ENCODE measurements around the gene CCNT2.
"Not testable (repeated sequence)": the region's sequence is repeated elsewhere in the genome, so short reads cannot be mapped to it uniquely, and the experiment has no call there.

CCNT2 gene

GRCh38 chr2:134975281-134976009 is 56.8 kb downstream of the CCNT2 start:
- DNase-seq (ENCODE audit: low spot score), result no peak

GRCh38 chr2:134976074-134976702 is 57.6 kb downstream of the CCNT2 start:
- DNase-seq (ENCODE audit: low spot score), result no peak

GRCh38 chr2:134977104-134977503 is 58.5 kb downstream of the CCNT2 start:
- not testable (repeated sequence) for DNase-seq (ENCODE audit: low spot score)

GRCh38 chr2:134979221-134979620 is 60.6 kb downstream of the CCNT2 start:
- DNase-seq (ENCODE audit: low spot score), result no peak

GRCh38 chr2:134980639-134981038 is 62.0 kb downstream of the CCNT2 start:
- DNase-seq (ENCODE audit: low spot score), result no peak

GRCh38 chr2:134982603-134983002 is 64.0 kb downstream of the CCNT2 start:
- DNase-seq (ENCODE audit: low spot score), result no peak

- no peak for DNase-seq (ENCODE audit: low spot score)
Observed at GRCh38 chr2:134985061-134985460, 66.4 kb downstream of the CCNT2 start.

- peak; percentile 12 for DNase-seq (ENCODE audit: low spot score)
Observed at GRCh38 chr2:134988994-134989605, 70.5 kb downstream of the CCNT2 start.

- DNase-seq (ENCODE audit: low spot score), result no peak
Observed at GRCh38 chr2:134999521-134999920, 80.9 kb downstream of the CCNT2 start.

- DNase-seq (ENCODE audit: low spot score), result no peak
Observed at GRCh38 chr2:135002836-135003235, 84.2 kb downstream of the CCNT2 start.

GRCh38 chr2:135004005-135004746 is 85.6 kb downstream of the CCNT2 start:
- DNase-seq (ENCODE audit: low spot score), result peak; percentile 77

GRCh38 chr2:135005753-135006152 is 87.1 kb downstream of the CCNT2 start:
- no peak for DNase-seq (ENCODE audit: low spot score)
